Activated CD4-positive, alpha-beta T cell treated with anti-CD3 and anti-CD28 coated beads, Interleukin-2, Interleukin-4, amounts not matched to agents 100 ng/mL and 50 ng/mL, durations not matched to agents 16 hours and 8 hours (primary cell): ENCODE data around the gene MESD.

Experiments
- DNase-seq: peaks from one replicate; pipeline ENCODE4 v3.0.0-alpha.2; 2020; ENCODE audit warnings: low spot score

The MESD gene

DNA sequence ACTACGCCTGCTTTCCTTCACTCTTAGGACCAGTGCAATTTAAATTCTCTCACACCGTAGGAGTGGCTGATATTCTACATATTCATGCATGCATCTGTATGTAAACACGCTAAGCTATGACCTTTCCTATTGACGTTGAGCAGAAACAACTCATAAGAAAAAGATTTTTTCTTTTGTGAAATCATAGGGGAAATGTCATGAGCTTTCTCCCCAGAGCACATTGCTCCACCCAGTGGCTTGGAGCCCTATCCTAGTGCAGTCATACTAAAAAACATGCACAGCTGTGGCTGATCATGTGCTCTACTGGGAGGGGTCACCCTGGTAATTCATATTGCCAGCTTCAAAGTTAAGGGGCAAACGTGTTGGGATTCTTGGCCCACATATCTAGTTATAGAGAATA is 1.8 kb upstream of the MESD start:
- peak; percentile 35 for DNase-seq

DNA sequence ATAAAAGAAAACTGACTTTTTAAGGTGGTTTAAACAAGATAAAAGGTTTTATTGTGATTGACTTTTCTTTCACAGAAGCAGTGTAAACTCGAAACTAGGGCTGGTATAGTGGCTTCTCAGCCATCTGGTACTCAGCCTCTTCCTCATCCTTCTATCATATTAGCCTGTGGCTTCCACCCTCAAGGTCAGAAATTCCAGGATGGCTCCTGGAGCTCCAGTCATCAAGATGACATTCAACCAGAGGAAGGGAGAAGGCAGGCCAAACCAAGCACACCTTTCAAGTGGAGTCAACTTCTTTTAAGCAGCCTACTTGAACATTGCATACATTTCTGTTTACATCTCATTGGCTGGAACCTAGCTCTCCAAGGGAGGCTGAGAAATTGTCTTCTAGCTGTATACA is 1.3 kb upstream of the MESD start:
- DNase-seq, result no peak

DNA sequence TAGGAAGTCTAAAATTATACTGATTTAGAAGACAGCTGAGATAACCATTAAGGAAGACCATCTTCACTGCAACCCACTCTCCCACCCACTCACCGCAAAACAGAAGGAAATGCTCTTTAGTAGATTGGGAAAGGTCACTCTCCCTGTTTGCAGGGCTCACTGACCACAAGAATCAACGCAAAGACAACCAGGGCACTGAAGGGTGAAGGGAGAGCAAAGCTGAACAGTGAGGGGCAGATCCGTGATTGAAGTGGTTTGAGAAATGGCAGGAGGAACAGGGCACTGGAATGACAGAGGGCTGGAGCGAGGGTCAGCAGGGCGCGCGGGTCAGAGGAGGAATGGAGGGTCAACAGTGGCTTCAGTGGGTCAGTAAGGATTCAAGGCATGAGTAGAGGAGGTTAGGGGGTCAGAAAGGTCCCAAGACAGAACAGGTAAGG is 520 bp downstream of the MESD start:
- no peak for DNase-seq

DNA sequence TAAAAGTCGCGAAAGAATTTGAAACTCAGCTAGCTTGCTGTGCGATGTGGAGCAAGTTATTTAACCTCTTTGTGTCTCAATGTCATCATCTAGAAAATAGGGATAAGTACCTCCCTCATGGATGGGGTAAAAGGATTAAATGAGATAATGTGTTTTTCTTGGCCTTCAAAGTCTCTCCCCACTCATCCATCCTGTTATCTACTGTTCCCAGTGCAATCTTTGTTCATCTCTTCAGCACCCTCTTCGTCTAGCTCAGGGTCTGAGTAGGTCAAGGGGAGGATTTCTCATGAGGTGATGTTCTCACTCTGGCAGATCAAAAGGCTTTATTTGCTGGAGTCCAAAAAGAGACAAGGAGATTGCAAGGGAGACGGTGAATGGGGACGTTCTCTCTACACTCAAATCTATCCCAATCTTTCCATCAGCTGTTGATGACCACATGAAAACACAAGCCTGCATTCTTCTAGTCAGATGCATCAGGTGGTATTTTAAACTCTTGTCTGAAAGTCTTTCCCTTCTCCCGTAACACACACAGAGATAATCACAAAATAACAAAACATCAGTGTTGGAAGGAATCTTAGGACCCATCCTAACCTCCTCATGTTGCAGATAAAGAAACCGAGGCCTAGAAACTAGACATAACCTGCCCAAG is 1.3 kb downstream of the MESD start:
- DNase-seq, result no peak

DNA sequence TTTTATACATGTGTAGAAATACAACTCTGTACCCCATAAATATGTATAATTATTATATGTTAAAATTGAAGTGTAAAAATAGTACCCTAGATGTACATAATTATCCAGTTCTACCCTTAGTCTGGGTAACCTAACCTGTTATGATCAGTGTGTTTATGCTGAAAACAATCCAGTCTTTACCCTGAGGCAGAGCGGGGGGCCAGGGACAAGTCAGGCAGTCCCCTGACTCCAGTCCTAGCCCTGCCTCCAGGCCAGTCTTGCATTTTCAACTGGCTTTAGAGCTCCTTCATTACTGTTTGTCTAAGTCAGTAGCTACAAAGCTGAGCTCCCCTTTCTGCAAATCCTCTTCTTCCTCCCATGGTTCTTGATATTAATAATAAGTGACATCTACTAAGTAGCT is 3.1 kb downstream of the MESD start:
- no peak for DNase-seq

DNA sequence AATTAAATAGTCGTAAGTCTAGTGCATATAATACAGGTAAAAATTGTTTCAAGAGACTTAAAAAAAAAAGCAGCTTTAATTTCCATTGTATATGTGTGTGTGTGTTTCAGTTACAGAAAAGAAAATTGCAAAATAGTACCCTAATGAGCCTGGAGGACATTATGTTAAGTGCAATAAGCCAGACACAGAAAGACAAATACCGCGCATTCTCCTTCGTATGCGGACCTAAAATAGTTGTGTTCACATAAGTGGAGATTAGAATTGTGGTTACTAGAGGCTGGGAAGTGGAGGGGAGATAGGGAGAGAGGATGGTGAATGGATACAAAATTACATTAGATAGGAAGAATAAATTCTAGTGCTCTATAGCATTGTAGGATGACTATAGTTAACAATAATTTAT is 3.6 kb downstream of the MESD start:
- DNase-seq, result no peak

DNA sequence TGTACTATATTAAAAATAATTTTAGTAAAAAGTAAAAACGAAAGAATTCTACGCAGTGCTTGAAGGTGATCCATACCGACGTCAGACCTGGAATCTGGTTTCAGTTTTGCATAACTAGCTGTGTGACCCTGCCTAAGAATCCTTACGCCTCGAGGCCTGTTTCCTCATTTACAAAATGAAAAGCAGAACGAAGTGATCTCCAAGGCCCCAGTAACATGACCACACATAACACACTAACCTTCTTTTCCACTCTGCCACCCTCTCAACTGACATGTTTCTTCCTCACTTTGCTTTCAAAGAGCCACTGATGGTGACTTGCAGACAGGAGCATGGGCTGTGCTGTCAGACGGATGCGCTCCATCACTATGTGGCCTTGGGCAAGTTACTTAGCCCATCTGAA is 4.8 kb downstream of the MESD start:
- no peak for DNase-seq

DNA sequence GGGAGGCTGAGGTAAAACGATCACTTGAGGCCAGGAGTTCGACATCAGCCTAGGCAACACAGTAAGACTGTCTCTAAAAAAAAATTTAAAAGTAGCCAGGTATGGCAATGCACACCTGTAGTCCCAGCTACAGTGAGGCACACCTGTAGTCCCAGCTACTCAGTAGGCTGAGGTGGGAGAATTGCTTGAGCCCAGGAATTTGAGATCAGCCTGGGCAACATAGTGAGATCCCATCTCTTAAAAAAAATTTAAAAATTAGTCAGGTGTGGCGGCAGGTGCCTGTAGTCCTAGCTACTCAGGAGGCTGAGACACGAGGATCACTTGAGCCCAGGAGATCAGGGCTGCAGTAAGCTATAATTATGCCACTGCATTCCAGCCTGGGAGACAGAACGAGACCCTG is 6.8 kb downstream of the MESD start:
- DNase-seq, result no peak

DNA sequence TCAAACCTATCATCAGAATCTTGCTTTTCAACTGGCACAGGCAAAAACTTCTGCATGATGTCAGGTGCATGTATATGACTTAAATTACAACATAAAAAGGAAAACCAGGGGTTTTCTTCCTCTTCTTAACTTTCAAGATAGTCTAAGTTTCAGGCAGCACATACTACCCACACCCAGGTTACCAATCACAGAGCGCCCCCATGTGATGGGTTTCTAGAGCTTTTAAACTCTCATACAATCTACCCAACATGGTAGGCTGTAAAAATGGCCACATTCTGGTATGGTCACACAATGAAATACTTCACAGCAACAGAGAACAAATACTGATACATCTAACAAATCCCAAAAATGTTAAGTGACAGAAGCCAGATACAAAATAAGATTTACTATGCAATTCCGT is 7.4 kb downstream of the MESD start:
- DNase-seq, result no peak

DNA sequence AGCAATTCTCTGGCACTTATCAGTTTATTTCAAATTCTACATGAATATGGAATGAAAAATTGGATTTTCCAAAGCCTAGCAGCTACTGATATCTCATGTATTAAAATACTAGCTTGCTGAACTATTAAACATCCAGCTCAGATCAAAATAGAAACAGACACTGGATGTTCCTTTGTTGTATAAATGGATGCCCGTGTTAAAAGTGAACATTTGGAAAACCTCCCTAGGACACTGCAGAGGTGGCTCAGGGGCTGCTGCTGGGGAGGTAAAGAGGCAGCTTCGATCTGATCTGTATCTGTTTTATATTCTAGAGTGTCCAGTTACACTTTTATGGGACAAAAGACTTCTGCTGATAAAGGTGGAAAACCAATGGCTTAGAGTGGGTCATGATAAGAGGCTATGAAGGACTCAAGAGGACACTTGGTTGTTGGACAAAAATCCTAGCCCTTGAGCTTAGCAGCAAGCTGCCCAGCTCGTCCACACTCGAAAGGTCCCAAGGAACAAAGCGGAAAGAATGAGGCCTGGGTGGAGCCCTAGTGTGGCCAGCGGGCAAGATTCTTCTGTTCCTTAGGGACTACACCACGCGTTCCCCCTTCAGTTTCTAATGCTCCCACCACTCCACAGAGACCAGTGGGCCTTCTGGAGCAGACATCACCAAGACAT is 9.9 kb downstream of the MESD start:
- DNase-seq, result no peak

DNA sequence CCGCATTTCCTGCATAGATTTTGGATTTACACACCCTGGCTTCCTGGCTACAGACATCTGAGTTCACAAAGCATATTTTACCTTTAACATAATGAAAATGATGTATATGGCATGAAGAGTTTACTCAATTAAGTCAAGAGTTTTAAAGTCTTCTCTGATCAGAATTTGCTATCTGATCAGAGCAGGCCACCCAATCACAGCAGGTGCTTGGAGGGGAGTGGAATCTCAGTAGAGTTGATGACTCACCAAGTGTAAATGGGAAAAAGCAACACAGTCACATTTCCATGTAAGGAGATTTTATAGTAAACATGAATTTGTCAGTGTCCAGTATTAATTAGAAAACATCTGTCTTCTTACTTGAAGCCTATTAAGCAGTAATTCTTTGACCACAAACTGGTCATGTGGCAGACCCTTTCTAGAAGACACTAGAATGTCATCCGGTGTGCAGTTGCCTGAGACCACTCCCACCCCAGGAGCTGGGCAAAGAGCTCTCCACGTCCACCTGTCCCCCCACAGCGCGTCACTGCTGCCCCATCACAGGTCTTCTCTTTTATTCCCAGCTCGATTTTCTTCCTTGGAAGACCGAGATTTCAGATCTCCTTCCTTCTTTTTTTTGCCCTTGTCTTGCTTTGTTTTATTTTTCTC is 10.8 kb downstream of the MESD start:
- DNase-seq, result no peak

DNA sequence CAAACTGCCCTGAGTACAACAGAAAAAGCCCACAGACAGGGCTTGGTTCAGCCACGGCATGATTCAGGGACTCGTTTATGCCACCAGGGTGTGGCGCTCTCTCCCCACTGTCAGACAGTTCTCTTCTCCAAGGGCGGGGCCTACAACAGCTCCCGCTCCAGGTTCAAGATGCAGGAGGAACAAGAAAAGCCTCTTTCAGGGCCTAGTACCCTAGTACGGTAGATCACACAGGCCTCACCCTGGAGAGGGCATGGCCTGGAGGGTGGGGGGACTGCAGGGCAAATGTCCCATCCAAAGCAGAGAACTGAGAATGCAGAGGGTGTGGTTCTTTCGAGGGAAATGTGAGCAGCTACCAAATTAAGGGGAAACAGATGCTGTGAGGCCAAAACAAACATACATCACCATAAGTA is 12.0 kb downstream of the MESD start:
- no peak for DNase-seq

DNA sequence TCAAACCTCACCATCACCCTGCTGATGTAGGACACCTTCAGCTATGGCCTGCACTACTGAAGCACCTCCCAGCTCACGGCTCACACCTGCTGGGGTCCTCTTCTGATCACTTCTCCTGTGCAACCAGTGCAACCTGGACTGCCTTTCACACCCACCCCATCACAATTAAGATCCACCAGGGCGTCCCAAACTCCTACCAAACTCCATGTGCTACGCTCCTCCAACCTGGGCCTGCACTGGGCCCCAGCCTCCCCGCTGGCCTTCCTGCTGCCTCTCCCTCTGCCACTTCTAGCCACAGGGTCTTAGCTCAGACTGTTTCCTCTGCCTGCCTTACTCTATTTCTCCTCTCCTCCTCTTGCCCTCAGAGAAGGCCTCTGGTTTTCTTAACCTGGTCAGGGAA is 12.8 kb downstream of the MESD start:
- DNase-seq, result no peak

DNA sequence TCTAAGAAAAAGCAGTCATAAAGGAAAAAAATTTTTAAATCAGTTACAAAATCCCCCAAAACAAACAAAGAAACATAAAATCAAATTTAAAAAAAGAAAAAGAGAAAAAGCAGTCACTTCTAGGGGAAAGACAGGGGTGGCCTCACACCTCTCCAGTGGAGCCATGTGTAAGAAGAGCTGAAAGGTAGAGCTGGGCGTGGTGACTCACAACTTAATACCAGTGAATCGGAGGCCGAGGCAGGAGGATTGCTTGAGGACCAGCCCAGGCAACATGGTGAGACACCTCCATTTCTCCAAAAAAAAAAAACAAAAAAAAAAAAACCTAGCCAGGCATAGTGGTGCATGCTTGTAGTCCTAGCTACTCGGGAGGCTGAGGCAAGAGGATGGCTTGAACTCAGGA is 14.7 kb downstream of the MESD start:
- DNase-seq, result no peak

DNA sequence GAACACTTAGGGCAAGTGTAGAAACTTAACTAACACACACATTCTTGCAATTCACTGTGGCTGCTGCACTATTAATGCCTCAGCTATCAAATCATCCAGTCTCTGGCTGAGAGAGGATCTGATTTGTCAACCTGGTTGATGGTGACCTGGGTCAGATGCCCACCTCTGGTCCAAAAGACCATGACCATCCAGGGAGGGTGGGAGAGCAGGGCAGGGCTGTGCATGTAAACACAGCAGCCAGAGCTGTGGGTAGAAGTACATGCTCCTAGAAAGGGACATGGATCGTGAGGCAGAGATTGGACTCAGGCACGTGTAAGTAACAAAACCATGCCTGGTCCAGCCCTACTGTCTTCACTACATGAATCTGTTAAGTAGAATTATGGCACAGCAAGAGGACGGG is 17.3 kb downstream of the MESD start:
- no peak for DNase-seq

DNA sequence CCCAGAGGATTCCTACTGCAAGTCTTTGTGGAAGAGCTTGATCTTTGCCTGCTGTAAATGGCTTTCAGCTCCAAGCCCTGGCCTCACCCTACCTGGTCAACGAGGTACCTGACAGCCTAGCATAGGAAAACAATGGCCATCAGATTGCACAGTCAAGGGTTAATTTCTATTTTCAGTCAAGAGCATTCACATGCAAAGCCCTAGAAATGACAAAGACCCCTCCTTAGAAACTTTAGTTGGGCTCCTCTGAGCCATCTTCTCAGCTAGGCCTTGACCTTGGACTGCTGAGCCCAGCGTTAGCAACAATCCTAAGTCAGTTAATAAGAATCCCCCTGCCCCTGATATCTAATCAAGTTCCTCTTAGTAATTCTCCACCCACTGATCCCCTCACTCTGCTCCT is 18.5 kb downstream of the MESD start:
- no peak for DNase-seq

DNA sequence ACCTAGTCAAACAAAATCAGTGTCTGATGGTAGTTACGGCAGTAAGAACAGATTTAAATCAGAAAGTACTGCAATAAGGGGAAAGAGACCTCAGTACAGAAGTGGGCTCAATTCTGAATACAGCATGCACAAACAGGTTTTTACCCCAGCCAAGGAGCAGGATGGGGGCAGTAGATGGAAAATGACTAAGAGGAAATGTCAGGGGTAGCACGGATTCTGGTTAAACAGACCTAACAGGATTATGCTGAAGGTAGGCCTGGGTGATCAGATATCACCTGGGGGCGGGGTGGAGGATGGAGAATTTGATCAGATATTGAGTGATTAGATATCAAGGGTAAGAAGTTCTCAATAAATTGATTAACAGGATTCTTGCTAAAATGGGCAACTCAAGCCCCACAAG is 19.0 kb downstream of the MESD start:
- DNase-seq, result no peak

DNA sequence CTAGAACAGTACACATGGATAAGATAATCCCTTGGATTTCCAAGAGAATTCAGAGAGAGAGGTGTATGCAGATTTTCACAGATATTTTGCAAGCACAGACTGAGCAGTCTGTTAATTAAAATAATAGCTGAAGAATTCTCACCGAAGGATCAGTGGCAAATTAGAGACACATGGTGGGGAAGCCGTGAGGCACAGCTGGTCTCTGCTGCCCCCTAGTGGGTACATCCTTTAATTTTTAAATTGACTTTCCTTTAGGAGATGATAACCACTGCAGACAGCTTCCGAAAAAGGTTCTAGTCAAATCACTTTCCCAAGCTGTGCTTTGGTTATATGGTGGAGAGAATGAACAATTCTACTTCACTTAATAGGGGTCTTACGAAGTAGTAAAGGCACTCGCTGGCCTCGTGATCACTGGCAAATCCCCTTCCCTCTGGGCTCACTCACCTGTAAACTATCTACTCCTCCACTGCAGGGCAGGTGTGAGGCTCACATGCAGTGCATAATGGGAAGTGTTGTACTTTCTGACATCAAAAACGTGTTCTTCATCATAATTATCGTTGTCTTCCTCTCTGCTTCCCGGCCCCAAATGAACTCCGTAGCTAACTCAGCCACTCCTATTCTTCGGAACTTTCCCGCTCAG is 19.5 kb downstream of the MESD start:
- DNase-seq, result peak; percentile 72

DNA sequence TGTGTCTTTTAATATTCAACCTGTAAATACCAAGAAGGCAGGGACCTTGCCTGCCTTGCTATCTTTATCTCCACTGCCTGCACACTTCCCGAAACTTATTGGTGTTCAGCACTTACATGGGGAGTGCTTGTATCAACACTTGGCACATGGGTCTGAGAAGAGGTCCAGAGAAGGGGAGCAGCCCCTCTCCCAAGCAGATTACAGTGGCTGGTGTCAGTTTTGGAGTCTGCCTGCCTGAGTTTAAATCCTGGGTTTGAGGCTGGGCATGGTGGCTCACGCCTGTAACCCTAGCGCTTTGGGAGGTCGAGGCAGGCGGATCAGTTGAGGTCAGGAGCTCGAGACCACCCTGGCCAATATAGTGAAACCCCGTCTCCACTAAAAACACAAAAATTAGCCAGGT is 20.3 kb downstream of the MESD start:
- no peak for DNase-seq

DNA sequence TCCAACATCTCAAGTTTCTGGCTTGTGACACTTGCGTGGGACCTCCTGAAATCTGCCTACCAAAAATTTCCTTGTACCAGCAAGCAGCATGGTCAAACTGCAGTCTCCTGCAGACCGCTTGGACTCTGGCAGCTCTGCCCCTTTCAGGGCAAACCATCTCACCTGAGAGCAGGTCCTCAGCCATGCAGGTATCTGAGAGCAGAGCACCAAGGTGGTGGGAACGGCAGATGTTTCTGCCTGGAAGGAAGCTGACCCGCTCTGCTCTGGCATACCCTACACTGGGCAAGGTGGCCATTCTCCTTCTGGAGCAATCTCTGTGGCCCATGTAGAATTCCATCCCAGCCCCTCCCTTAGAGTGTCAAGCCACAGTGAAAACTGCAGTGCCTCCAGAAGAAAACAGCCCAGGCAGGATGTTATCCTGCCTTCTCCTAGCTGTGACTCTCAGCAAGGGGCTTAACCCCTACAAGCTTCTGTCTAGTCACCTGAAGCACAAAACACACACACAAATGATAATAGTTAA is 21.6 kb downstream of the MESD start:
- DNase-seq, result no peak

DNA sequence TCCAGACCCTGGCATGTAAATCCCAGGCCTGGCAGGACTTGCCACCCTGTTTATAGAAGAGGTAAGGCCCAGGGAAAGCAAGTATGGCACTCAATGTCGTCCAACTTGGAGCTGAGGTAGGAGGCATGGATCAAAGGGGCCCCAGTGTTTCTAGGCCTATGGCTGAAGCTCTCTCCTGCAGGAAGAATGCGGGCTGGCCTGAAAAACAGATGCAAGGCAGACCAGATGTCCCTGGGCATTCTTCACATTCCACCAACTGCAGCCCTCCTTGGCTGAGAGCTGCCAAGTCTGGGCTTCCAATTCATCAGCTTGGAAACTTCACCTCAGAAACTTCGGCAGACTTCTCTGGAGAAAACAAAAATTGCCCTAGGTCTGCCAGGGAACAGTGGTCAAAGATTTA is 22.2 kb downstream of the MESD start:
- no peak for DNase-seq

DNA sequence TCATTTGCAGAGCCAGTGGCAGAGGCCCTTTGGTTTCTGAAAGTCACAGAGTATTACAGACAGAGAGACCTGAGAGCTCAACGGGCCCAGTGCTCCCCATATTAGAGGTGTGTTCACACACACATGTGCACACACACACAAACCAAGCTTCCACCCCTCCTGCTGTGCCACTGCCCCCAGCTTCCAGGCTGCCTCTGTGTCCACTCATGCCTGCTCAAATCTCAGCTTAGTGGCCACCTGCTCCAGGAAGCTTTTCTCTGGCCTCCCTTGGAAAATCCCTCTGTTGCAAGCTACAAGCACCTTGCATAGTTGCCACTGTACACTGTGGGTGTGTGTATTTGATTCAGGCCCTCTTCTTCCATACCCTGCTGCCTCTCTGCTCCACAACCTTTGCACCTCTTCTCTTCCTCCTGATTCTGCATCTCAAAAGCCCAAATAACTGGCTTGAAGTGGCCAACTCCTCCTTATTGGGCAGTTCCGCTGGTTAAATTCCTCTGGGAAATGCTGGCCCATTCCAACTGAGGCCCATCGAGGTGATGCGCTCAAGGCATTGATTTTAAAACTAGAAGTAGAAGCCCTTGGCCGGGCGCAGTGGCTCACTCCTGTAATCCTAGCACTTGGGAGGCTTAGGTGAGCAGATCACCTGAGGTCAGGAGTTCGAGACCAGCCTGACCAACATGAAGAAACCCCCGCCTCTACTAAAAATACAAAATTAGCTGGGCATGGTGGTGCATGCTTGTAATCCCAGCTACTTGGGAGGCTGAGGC is 23.0 kb downstream of the MESD start:
- DNase-seq, result no peak
